ENCODE data around the gene EPG5. TPM values are rescaled to one million over a fixed set of nuclear protein-coding genes. Genes with fewer than 3 reads are reported as not detected.

Gene EPG5
- total RNA-seq, 1 experiment from 2014 or later = 16.1 TPM

- Histone ChIP-seq H3K23ac (ENCODE audit: insufficient read length, low read depth, low read length) (no peak overlapping the region), H3K79me2 (ENCODE audit: insufficient read depth, low read length) (no peaks in the 10 kb centered on the region), H2BK12ac (ENCODE audit: insufficient read length, low read depth, low read length) (no peak overlapping the region), H3K14ac (ENCODE audit: insufficient read depth, low read length) (no peak overlapping the region), H4K91ac (ENCODE audit: insufficient read length, low read depth, low read length) (no peak overlapping the region), H3K23me2 (ENCODE audit: insufficient read length, low read depth, low read length, poor library complexity, severe bottlenecking) (no peaks in the 10 kb centered on the region), H3K18ac (ENCODE audit: insufficient read length, low read depth, low read length) (no peak overlapping the region), H3K4me2 (ENCODE audit: insufficient read depth, insufficient read length, low read length) (no peak overlapping the region), H4K5ac (ENCODE audit: insufficient read length, low read depth, low read length) (no peak overlapping the region), H4K20me1 (ENCODE audit: control insufficient read depth, insufficient read depth, insufficient read length) (no peaks in the 10 kb centered on the region), H2BK5ac (ENCODE audit: insufficient read length, low read length) (no peak overlapping the region), H2BK20ac (ENCODE audit: low read depth, low read length, poor library complexity, severe bottlenecking) (no peak overlapping the region), H2AFZ (ENCODE audit: low read length) (no peak overlapping the region), H3K4me1 (ENCODE audit: insufficient read depth, low read length) (no peaks in the 10 kb centered on the region), H2AK5ac (ENCODE audit: insufficient read length, low read length) (no peak overlapping the region), H3K9me3 (ENCODE audit: control insufficient read depth, low read depth, low read length) (no peaks in the 10 kb centered on the region), H3K79me1 (ENCODE audit: insufficient read depth, low read depth, low read length, poor library complexity, severe bottlenecking) (no peaks in the 10 kb centered on the region), H3K9ac (ENCODE audit: extremely low read depth, insufficient read length, low read length) (no peak overlapping the region), H3T11ph (ENCODE audit: low read length) (no peak overlapping the region), H3K27me3 (ENCODE audit: insufficient read depth, low read length) (no peaks in the 10 kb centered on the region), H3K4ac (ENCODE audit: low read depth, low read length) (no peak overlapping the region), H2BK120ac (ENCODE audit: low read depth, low read length, poor library complexity, severe bottlenecking) (no peak overlapping the region), H4K8ac (replicated peaks; ENCODE audit: insufficient read length, low read depth, low read length) (no peak overlapping the region), H2BK15ac (ENCODE audit: low read depth, low read length) (no peak overlapping the region), H3K27ac (ENCODE audit: insufficient read length, low read depth, low read length) (no peak overlapping the region), H3K56ac (ENCODE audit: insufficient read length, low read depth, low read length) (no peak overlapping the region)
- no peak for DNase-seq
- H3K36me3 Mint-ChIP-seq (ENCODE audit: insufficient read depth in 1 of 3, low read depth in 3 of 3) = peaks cover 16 to 55% (median 33%) of the 10 kb centered on the region in 3 experiments; a peak in 6 of 7 replicates
- H3K4me1 Mint-ChIP-seq = no peaks in the 10 kb centered on the region
- no peak for TF ChIP-seq CTCF (conservative IDR thresholded peaks at IDR 0.05)
- H3K4me3 Mint-ChIP-seq = no peak overlapping the region
- H3K27ac Mint-ChIP-seq = no peak overlapping the region
- H3K9me3 Mint-ChIP-seq = no peaks in the 10 kb centered on the region
- no CpG with 5 or more reads among the region's 3 CpGs for WGBS (ENCODE audit: extremely low coverage, insufficient read length, low lambda C conversion rate)
- no peaks in the 10 kb centered on the region for H3K27me3 Mint-ChIP-seq (ENCODE audit: low read depth)
These were observed 41.0 kb downstream of the EPG5 start for GRCh38 chr18:45926085-45926484.
